BLaER1 treated with 17β-estradiol and CSF1 and Interleukin-3, amounts not matched to agents 10 nM and 100 nM (cell line): ENCODE data around the gene GPAM.

Source experiments
- H3K27ac ChIP-seq, 11 experiments: shearing (Covaris generic); formaldehyde crosslinking; 2 replicates each; pipeline ENCODE4 v1.8.1; 2022
- H3K27me3 ChIP-seq, 11 experiments: shearing (Covaris generic); formaldehyde crosslinking; 2 replicates each; pipeline ENCODE4 v1.8.1; 2022
- H3K36me3 ChIP-seq, 11 experiments: shearing (Covaris generic); formaldehyde crosslinking; 2 replicates each; pipeline ENCODE4 v1.8.1; 2022
- H3K4me1 ChIP-seq, 10 experiments: shearing (Covaris generic); formaldehyde crosslinking; 2 replicates each; pipeline ENCODE4 v1.8.1; 2022
- H3K4me2 ChIP-seq, 11 experiments: shearing (Covaris generic); formaldehyde crosslinking; 2 replicates each; pipeline ENCODE4 v1.8.1; 2022
- H3K4me3 ChIP-seq, 10 experiments: shearing (Covaris generic); formaldehyde crosslinking; 2 replicates each; pipeline ENCODE4 v1.8.1; 2022
- H3K9ac ChIP-seq, 11 experiments: shearing (Covaris generic); formaldehyde crosslinking; 2 replicates each; pipeline ENCODE4 v1.8.1; 2022
- H3K9me3 ChIP-seq, 11 experiments: shearing (Covaris generic); formaldehyde crosslinking; replicated peaks in 1 of 11; 2 replicates each; pipeline ENCODE4 v1.8.1; 2022
- H4K20me1 ChIP-seq, 11 experiments: shearing (Covaris generic); formaldehyde crosslinking; 2 replicates each; pipeline ENCODE4 v1.8.1; 2022
- Cebpa-rat ChIP-seq, 11 experiments: shearing (Covaris generic); IDR thresholded peaks; 2 replicates each; pipeline ENCODE4 v1.8.1; 2022

Gene GPAM

DNA sequence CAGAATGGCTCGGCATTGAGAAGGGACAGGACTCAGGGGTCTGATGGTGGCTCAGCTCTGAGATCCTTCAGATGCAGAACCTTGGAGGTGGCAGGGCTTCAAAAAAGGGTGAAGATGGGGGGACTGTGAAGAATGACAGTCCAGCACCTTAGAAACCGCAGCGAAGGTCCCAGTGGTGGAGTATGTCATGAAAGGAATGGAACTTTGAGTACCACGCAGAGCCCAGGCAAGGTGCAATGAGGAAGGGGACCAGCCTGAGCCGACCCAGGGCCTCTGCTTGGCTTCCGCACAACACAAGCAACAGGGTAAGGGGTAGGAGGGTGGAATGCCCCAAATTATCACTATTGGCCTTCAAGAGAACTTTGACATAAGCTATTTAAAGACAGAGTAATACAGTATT, 8.2 kb upstream of the GPAM start:
- H3K4me2 ChIP-seq, result no peak overlapping the region
- H3K4me1 ChIP-seq, result no peaks in the 10 kb centered on the region
- H3K27ac ChIP-seq, result no peak overlapping the region
- no peaks in the 10 kb centered on the region for H3K36me3 ChIP-seq
- H4K20me1 ChIP-seq, result no peaks in the 10 kb centered on the region
- TF ChIP-seq Cebpa-rat (IDR thresholded peaks at IDR 0.05), result no peak
- H3K27me3 ChIP-seq, result no peaks in the 10 kb centered on the region
- no peak overlapping the region for H3K9ac ChIP-seq
- no peak overlapping the region for H3K4me3 ChIP-seq
- peaks cover 0 to 2% (median 0%) of the 10 kb centered on the region in 11 experiments; a peak in 3 of 22 replicates for H3K9me3 ChIP-seq

DNA sequence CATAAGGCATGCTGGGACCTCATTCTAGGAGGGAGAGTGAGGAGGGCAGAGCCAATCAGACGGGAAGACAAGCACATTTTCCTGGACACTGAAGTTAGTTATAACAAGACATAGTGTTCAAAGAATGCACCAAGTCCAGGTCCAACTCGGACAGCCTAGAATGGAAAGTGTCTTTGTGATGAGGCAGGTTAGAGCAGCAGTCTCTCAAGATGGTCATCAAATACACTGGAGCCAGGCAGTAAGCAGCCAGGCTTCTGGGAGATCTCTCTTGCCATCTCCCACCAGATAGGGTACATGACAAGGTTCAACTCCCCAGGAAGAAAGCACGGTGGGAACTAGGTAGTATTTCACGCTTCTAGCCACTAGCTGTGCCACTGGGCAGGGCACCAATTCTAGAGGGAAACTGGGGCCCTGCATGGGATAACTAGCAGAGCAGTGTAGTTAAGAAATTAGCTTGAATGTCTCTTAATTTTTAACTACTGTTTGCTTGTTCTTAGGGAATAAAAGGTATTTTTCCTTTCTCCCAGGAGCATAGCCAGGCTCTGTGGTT, 7.6 kb upstream of the GPAM start:
- Histone ChIP-seq H3K9ac (no peak overlapping the region), H3K9me3 (peaks cover 0 to 7% (median 0%) of the 10 kb centered on the region in 11 experiments; a peak in 5 of 22 replicates), H3K4me2 (no peak overlapping the region), H3K27me3 (no peaks in the 10 kb centered on the region), H3K36me3 (no peaks in the 10 kb centered on the region), H3K27ac (no peak overlapping the region), H4K20me1 (no peaks in the 10 kb centered on the region), H3K4me3 (no peak overlapping the region), H3K4me1 (no peaks in the 10 kb centered on the region)
- TF ChIP-seq Cebpa-rat (IDR thresholded peaks at IDR 0.05), result no peak

DNA sequence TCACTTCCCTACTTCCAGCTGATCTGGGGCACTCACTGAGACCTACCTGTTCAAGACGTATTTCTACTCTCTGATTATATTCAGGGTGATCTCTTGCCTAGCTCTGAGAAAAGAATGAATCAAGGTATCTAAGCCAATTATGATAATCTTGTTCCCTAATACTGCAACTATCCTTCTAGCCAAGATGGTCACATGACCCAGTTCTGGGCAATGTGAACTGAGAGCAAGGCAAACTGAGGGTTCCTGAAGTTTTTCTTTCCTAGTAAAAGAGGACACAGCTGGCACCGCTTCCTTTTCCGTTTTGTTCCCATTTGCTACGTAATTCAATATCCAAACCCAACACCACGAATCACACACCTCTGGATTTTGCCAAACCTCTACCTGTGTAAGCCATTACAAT, 5.9 kb upstream of the GPAM start:
- H3K9ac ChIP-seq, result no peak overlapping the region
- TF ChIP-seq Cebpa-rat (IDR thresholded peaks at IDR 0.05), result no peak
- peaks cover 0 to 4% (median 3%) of the 10 kb centered on the region in 10 experiments; a peak in 11 of 20 replicates for H3K4me1 ChIP-seq
- no peaks in the 10 kb centered on the region for H3K36me3 ChIP-seq
- peaks cover 0 to 7% (median 0%) of the 10 kb centered on the region in 11 experiments; a peak in 6 of 22 replicates for H3K9me3 ChIP-seq
- H3K27ac ChIP-seq, result no peak overlapping the region
- H3K27me3 ChIP-seq, result no peaks in the 10 kb centered on the region
- H4K20me1 ChIP-seq, result no peaks in the 10 kb centered on the region
- H3K4me3 ChIP-seq, result no peak overlapping the region
- no peak overlapping the region for H3K4me2 ChIP-seq

DNA sequence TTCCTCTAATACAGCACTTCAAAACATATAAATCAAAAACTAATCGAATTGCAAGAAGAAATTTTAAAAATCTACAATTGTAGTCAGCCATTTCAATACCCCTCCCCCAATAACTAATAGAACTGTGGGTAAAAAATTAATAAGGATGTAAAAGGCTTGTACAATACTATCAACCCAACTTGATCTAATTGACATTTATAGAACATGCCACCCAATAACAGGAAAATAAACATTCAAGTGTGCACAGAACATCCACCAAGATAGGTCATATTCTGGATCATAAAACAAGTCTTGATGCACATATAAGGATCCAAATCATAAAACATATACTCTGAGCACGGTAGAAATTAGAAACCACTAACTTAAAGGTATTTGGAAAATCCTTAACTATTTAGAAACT, 4.0 kb upstream of the GPAM start:
- H3K4me3 ChIP-seq, result no peak overlapping the region
- H3K9me3 ChIP-seq, result peaks cover 0 to 7% (median 0%) of the 10 kb centered on the region in 11 experiments; a peak in 6 of 22 replicates
- no peak overlapping the region for H3K27ac ChIP-seq
- no peak overlapping the region for H3K9ac ChIP-seq
- no peak for TF ChIP-seq Cebpa-rat (IDR thresholded peaks at IDR 0.05)
- H3K36me3 ChIP-seq, result no peaks in the 10 kb centered on the region
- H3K4me1 ChIP-seq, result peaks cover 6 to 17% (median 15%) of the 10 kb centered on the region in 10 experiments
- no peaks in the 10 kb centered on the region for H3K27me3 ChIP-seq
- H3K4me2 ChIP-seq, result no peak overlapping the region
- H4K20me1 ChIP-seq, result no peaks in the 10 kb centered on the region

DNA sequence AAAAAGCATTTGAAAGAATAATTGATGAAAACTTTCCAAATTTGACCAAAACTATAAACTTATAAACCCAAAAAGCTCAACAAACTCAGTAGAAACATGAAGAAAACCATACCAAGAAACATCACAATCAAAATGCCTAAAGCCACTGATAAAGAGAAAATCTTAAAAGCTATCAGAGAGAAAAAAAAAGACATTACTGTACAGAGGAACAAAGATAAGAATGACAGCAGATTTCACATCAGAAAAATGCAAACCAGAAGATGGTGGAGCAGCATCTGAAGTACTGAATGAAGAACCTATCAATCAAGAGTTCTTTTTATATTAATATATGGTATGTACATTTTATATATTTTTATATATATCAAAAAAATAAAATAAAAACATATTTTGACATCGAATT, 2.4 kb upstream of the GPAM start:
- Histone ChIP-seq H3K9ac (no peak overlapping the region), H4K20me1 (no peaks in the 10 kb centered on the region), H3K36me3 (0 out of 22 replicates have a peak, but pooled peaks cover 0 to 5% (median 0%) of the 10 kb centered on the region in 11 experiments), H3K4me1 (peaks cover 6 to 20% (median 16%) of the 10 kb centered on the region in 10 experiments), H3K27ac (no peak overlapping the region), H3K27me3 (no peaks in the 10 kb centered on the region), H3K4me2 (no peak overlapping the region), H3K9me3 (peaks cover 0 to 7% (median 0%) of the 10 kb centered on the region in 11 experiments; a peak in 6 of 22 replicates), H3K4me3 (no peak overlapping the region)
- TF ChIP-seq Cebpa-rat (IDR thresholded peaks at IDR 0.05), result no peak

DNA sequence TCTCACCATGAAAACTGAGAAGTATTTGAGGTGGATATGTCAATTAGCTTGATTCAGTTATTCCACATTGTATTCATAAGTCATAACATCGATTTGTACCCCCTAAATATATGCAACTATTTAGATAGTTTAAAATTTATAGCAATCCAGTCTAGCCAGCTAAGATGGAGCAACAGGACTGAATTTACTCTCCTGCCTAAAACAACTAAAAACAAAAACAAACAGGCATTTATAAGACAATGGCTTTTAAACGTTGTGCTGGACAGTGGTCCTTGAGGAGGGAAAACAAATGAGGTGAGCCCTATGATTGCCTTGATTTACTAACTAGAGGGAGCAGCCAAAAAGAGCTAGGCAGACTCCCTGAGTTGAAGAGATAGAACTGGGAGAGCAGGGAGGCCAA, 814 bp upstream of the GPAM start:
- peak overlapping the region in 9 of 11 experiments; percentile 74 to 82 (median 79); a peak in 15 of 22 replicates for H3K27ac ChIP-seq
- H3K27me3 ChIP-seq, result no peaks in the 10 kb centered on the region
- H3K4me2 ChIP-seq, result peak overlapping the region; percentile 79 to 95 (median 87); a peak in 21 of 22 replicates
- H3K36me3 ChIP-seq, result peaks cover 4 to 18% (median 12%) of the 10 kb centered on the region in 11 experiments; a peak in 16 of 22 replicates
- TF ChIP-seq Cebpa-rat (IDR thresholded peaks at IDR 0.05), result no peak
- H4K20me1 ChIP-seq, result no peaks in the 10 kb centered on the region
- H3K4me3 ChIP-seq, result peak overlapping the region; percentile 78 to 94 (median 88); a peak in 18 of 20 replicates
- H3K9me3 ChIP-seq, result peaks cover 0 to 7% (median 0%) of the 10 kb centered on the region in 11 experiments; a peak in 6 of 22 replicates
- peaks cover 6 to 20% (median 16%) of the 10 kb centered on the region in 10 experiments for H3K4me1 ChIP-seq
- H3K9ac ChIP-seq, result peak overlapping the region; percentile 76 to 87 (median 83); a peak in 20 of 22 replicates

DNA sequence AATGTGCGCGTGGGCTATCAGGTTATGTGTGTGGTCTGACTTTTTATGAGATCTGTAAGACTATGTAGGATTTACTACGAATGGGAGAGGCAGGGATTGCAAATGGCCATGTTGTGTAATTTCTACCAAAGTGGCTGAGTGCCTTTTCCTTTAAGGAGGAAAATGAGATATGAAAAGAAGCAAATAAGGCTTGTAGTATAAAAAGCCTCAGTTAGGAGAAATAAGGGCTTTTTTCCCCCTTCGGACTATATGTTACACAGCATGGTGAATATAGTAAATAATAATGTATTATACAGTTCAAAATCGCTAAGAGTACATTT, 447 bp upstream of the GPAM start:
- H3K4me1 ChIP-seq, result peaks cover 6 to 20% (median 16%) of the 10 kb centered on the region in 10 experiments

DNA sequence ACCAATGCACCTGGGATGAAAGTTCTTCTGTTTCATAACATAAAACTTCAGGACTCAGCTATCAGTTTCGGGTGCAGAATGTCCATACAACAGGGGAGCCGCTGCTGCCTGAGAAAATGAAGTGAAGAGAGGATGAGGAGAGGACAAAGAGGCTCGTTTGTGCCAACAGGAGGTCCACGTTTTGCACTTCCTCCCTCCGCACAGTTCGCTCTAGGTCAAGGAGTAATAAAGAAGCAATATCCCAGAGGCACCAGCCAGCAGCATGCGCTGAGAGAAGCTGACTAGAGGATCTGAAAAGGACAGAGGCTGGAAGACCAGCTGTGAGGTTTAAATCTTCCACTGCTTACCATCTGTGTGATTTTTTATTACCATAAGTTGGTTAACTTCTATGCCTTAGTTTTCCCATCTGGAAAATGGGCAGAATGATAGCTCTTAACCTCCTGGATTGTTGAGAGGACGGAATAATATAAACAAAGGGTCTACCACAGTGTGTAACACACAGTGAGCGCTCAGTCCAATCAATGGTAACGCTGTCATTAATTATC, 709 bp downstream of the GPAM start:
- no peak for TF ChIP-seq Cebpa-rat (IDR thresholded peaks at IDR 0.05)
- no peaks in the 10 kb centered on the region for H3K27me3 ChIP-seq
- H3K36me3 ChIP-seq, result peaks cover 13 to 32% (median 23%) of the 10 kb centered on the region in 11 experiments; a peak in 19 of 22 replicates
- H3K9me3 ChIP-seq, result peaks cover 0 to 7% (median 0%) of the 10 kb centered on the region in 11 experiments; a peak in 6 of 22 replicates
- H3K27ac ChIP-seq, result peak overlapping the region in 10 of 11 experiments; percentile 74 to 82 (median 79); a peak in 21 of 22 replicates
- peak overlapping the region; percentile 78 to 94 (median 88) for H3K4me3 ChIP-seq
- peak overlapping the region; percentile 77 to 95 (median 87) for H3K4me2 ChIP-seq
- peak overlapping the region; percentile 76 to 87 (median 83) for H3K9ac ChIP-seq
- peaks cover 6 to 20% (median 16%) of the 10 kb centered on the region in 10 experiments for H3K4me1 ChIP-seq
- H4K20me1 ChIP-seq, result no peaks in the 10 kb centered on the region

More for the DNA sequence above, 447 bp upstream of the GPAM start:
- Histone ChIP-seq H3K9ac (peak overlapping the region; percentile 76 to 87 (median 83)), H3K9me3 (peaks cover 0 to 7% (median 0%) of the 10 kb centered on the region in 11 experiments; a peak in 6 of 22 replicates), H3K36me3 (peaks cover 6 to 20% (median 14%) of the 10 kb centered on the region in 11 experiments; a peak in 17 of 22 replicates), H3K4me2 (peak overlapping the region; percentile 79 to 95 (median 87)), H3K27me3 (no peaks in the 10 kb centered on the region), H4K20me1 (no peaks in the 10 kb centered on the region), H3K4me3 (peak overlapping the region; percentile 78 to 94 (median 88)), H3K27ac (peak overlapping the region; percentile 61 to 82 (median 79); a peak in 21 of 22 replicates)
- TF ChIP-seq Cebpa-rat (IDR thresholded peaks at IDR 0.05), result no peak

DNA sequence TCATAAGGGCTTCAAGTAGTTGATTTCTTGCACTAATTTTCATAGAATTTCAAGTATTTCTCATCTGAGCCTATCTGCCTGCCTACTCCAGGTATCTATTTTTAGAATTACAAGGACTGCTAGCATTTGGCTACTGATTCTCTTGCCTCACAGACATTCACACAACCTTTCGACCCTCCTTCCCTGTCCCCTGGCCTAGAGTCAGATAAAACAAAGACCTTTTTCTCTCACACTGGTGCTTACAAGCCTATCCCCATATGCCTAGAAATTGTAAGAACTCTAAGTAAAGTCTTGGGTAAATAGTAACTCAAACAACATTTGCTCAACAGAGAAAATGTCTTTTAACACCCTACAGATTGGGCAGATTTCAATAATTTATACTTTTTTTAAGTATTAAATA, 6.3 kb downstream of the GPAM start:
- no peak for TF ChIP-seq Cebpa-rat (IDR thresholded peaks at IDR 0.05)
- Histone ChIP-seq H3K36me3 (peaks cover 36 to 87% (median 72%) of the 10 kb centered on the region in 11 experiments), H3K4me2 (no peak overlapping the region), H3K4me3 (no peak overlapping the region), H3K27me3 (no peaks in the 10 kb centered on the region), H3K9me3 (no peaks in the 10 kb centered on the region), H3K4me1 (peaks cover 0 to under 1% (median 0%) of the 10 kb centered on the region in 10 experiments; a peak in 1 of 20 replicates), H4K20me1 (no peaks in the 10 kb centered on the region), H3K9ac (no peak overlapping the region), H3K27ac (no peak overlapping the region)
